Globus pallidus (tissue), 1 donor: ENCODE data around the gene C11orf87.

Experiments used
- DNase-seq: peaks from one replicate; pipeline ENCODE4 v3.0.0-alpha.2; 2015; ENCODE audit warnings: low spot score

C11orf87 gene

GRCh38 chr11:109443052-109443451 is 21.1 kb downstream of the C11orf87 start:
- DNase-seq = no peak

GRCh38 chr11:109454857-109455256 is 32.9 kb downstream of the C11orf87 start:
- no peak for DNase-seq
